ENCODE measurements around the gene SLIT2. TPM values are rescaled to one million over a fixed set of nuclear protein-coding genes. Genes with fewer than 3 reads are reported as not detected.

SLIT2 gene
- total and polyA plus RNA-seq, 2 of the 13 experiments (the other 11 are each of a cell fraction or from before 2014, with no cell fraction given): 0.03 TPM; not detected in 1

DNA sequence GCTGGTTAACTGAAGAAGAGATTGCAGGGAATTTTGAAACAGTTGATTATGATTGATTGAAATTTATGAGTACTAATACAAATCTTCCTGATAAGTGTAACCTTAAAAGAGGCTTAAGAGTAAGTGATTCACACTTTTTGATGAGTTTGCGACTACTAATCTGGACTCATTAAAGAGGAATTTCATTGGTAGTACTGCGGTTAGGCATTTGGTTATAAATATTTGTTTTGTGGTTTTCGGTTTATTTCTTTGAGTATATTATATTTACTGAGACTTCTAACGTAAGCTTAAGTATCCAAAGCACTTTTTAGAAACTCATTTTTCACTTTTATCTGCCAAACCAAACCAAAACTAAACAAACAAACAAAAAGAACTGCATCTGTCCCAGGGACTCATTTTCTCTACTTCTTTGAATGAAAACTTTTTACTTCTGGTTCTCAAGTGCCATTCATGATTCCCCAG is 20.7 kb downstream of the SLIT2 start:
- Histone ChIP-seq H3K36me3 (replicated peaks in 1 of 2; ENCODE audit: control insufficient read depth in 1 of 2, insufficient read depth in 2 of 2, low read length in 2 of 2) (no peaks in the 10 kb centered on the region), H2AFZ (ENCODE audit: low read length) (no peak overlapping the region), H3K4me3 (replicated peaks in 1 of 3; ENCODE audit: insufficient read depth in 1 of 3, low read depth in 2 of 3, low read length in 3 of 3) (no peak overlapping the region), H3K9ac (ENCODE audit: insufficient read depth, low read depth, low read length) (no peak overlapping the region), H3K4me1 (ENCODE audit: insufficient read depth, low read length) (no peaks in the 10 kb centered on the region), H3K27me3 (ENCODE audit: control insufficient read depth in 1 of 2, insufficient read depth in 2 of 2, low read length in 2 of 2) (no peaks in the 10 kb centered on the region), H3K79me2 (ENCODE audit: insufficient read depth, low read length) (no peaks in the 10 kb centered on the region), H3K9me3 (ENCODE audit: low read length) (no peaks in the 10 kb centered on the region), H3K27ac (ENCODE audit: extremely low read length, insufficient read depth, low read length) (no peak overlapping the region), H3K4me2 (ENCODE audit: low read depth, low read length) (no peak overlapping the region), H4K20me1 (ENCODE audit: insufficient read depth, low read length) (no peaks in the 10 kb centered on the region)
- in situ Hi-C loops (cut with HindIII; ENCODE audit: extremely low pct_ligation_motif_present, low pct_unique_long_range_greater_than_20kb): loop anchor here (25.0 kb wide), 1 partner anchor 1585 kb away; no protein-coding TSS in a partner anchor
- BruUV-seq (replicated peaks): no TSS peak
- FAIRE-seq (no peak), DNase-seq (ENCODE audit: low spot score) (no peak), ATAC-seq (no peak)
- ChIA-PET POLR2A (no interaction called here), CTCF (ENCODE audit: low intra/inter-chr PET ratio, low total read pairs) (no interaction called here)
- 6% methylated on average over 4 of the region's 4 CpGs for WGBS (ENCODE audit: low lambda C conversion rate)
- intact Hi-C loops (cut with micrococcal nuclease; ENCODE audit: unreplicated experiment): no loop called here
- no peak for TF ChIP-seq ZZZ3 (CRISPR knock-in tag; IDR thresholded peaks at IDR 0.05; ENCODE audit: borderline replicate concordance)
- TF ChIP-seq, protein P1, sequence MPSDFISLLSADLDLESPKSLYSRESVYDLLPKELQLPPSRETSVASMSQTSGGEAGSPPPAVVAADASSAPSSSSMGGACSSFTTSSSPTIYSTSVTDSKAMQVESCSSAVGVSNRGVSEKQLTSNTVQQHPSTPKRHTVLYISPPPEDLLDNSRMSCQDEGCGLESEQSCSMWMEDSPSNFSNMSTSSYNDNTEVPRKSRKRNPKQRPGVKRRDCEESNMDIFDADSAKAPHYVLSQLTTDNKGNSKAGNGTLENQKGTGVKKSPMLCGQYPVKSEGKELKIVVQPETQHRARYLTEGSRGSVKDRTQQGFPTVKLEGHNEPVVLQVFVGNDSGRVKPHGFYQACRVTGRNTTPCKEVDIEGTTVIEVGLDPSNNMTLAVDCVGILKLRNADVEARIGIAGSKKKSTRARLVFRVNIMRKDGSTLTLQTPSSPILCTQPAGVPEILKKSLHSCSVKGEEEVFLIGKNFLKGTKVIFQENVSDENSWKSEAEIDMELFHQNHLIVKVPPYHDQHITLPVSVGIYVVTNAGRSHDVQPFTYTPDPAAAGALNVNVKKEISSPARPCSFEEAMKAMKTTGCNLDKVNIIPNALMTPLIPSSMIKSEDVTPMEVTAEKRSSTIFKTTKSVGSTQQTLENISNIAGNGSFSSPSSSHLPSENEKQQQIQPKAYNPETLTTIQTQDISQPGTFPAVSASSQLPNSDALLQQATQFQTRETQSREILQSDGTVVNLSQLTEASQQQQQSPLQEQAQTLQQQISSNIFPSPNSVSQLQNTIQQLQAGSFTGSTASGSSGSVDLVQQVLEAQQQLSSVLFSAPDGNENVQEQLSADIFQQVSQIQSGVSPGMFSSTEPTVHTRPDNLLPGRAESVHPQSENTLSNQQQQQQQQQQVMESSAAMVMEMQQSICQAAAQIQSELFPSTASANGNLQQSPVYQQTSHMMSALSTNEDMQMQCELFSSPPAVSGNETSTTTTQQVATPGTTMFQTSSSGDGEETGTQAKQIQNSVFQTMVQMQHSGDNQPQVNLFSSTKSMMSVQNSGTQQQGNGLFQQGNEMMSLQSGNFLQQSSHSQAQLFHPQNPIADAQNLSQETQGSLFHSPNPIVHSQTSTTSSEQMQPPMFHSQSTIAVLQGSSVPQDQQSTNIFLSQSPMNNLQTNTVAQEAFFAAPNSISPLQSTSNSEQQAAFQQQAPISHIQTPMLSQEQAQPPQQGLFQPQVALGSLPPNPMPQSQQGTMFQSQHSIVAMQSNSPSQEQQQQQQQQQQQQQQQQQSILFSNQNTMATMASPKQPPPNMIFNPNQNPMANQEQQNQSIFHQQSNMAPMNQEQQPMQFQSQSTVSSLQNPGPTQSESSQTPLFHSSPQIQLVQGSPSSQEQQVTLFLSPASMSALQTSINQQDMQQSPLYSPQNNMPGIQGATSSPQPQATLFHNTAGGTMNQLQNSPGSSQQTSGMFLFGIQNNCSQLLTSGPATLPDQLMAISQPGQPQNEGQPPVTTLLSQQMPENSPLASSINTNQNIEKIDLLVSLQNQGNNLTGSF (CRISPR knock-in tag; IDR thresholded peaks at IDR 0.05): no peak

DNA sequence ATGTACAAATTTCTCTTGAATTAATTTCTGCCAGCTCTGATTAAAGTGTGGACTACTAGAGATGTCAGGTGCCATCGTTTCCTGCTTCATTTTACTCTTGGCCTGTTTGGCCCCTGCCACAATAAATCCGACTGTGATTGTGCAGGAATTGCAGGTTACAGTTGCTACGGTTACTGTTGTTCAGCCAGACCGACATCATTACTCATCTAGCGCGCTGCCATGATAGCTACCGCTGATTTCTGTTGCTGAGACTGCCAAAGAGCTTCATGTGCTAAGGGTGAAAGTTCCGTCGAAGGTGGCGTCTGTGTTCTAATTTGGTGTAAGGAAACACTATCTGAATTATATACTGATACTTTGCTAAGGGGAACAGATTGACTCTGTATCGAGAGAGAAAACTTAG is 22.1 kb downstream of the SLIT2 start:
- H4K20me1 ChIP-seq (ENCODE audit: insufficient read depth, low read length): no peaks in the 10 kb centered on the region
- ChIA-PET POLR2A (no interaction called here), CTCF (ENCODE audit: low intra/inter-chr PET ratio, low total read pairs) (no interaction called here)
- no peak overlapping the region for H3K4me3 ChIP-seq (replicated peaks in 1 of 3; ENCODE audit: insufficient read depth in 1 of 3, low read depth in 2 of 3, low read length in 3 of 3)
- 45% methylated on average over 11 of the region's 11 CpGs for WGBS (ENCODE audit: low lambda C conversion rate)
- no peak overlapping the region for H3K9ac ChIP-seq (ENCODE audit: insufficient read depth, low read depth, low read length)
- no peak for ATAC-seq
- no peak for DNase-seq (ENCODE audit: low spot score)
- intact Hi-C loops (cut with micrococcal nuclease; ENCODE audit: unreplicated experiment) (no loop called here), in situ Hi-C loops (cut with HindIII; ENCODE audit: extremely low pct_ligation_motif_present, low pct_unique_long_range_greater_than_20kb) (loop anchor here (25.0 kb wide), 1 partner anchor 1586 kb away; no protein-coding TSS in a partner anchor)
- H3K79me2 ChIP-seq (ENCODE audit: insufficient read depth, low read length): no peaks in the 10 kb centered on the region
- H3K4me2 ChIP-seq (ENCODE audit: low read depth, low read length): no peak overlapping the region
- no TSS peak for BruUV-seq (replicated peaks)
- no peak for FAIRE-seq
- H3K27ac ChIP-seq (ENCODE audit: extremely low read length, insufficient read depth, low read length): no peak overlapping the region
- TF ChIP-seq ZNF484 (CRISPR knock-in tag; IDR thresholded peaks at IDR 0.05; ENCODE audit: borderline replicate concordance, low read depth) (no peak), MEIS2 (CRISPR knock-in tag; IDR thresholded peaks at IDR 0.05) (no peak), XRCC5 (optimal IDR thresholded peaks at IDR 0.05; ENCODE audit: low read length) (no peak)
- TF ChIP-seq, protein P2, sequence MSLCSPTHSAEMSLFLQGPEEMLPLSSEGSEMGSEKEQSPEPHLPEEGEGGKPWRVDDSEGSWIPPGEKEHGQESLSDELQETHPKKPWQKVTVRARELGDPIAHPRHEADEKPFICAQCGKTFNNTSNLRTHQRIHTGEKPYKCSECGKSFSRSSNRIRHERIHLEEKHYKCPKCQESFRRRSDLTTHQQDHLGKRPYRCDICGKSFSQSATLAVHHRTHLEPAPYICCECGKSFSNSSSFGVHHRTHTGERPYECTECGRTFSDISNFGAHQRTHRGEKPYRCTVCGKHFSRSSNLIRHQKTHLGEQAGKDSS (CRISPR knock-in tag; IDR thresholded peaks at IDR 0.05; ENCODE audit: borderline replicate concordance, low read depth): no peak
- TF ChIP-seq, protein P3, sequence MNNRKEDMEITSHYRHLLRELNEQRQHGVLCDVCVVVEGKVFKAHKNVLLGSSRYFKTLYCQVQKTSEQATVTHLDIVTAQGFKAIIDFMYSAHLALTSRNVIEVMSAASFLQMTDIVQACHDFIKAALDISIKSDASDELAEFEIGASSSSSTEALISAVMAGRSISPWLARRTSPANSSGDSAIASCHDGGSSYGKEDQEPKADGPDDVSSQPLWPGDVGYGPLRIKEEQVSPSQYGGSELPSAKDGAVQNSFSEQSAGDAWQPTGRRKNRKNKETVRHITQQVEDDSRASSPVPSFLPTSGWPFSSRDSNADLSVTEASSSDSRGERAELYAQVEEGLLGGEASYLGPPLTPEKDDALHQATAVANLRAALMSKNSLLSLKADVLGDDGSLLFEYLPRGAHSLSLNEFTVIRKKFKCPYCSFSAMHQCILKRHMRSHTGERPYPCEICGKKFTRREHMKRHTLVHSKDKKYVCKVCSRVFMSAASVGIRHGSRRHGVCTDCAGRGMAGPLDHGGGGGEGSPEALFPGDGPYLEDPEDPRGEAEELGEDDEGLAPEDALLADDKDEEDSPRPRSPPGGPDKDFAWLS (CRISPR knock-in tag; IDR thresholded peaks at IDR 0.05; ENCODE audit: borderline replicate concordance): no peak
- no peak overlapping the region for H2AFZ ChIP-seq (ENCODE audit: low read length)
- H3K4me1 ChIP-seq (ENCODE audit: insufficient read depth, low read length): no peaks in the 10 kb centered on the region
- H3K27me3 ChIP-seq (ENCODE audit: control insufficient read depth in 1 of 2, insufficient read depth in 2 of 2, low read length in 2 of 2): no peaks in the 10 kb centered on the region
- no peaks in the 10 kb centered on the region for H3K9me3 ChIP-seq (ENCODE audit: low read length)
- H3K36me3 ChIP-seq (replicated peaks in 1 of 2; ENCODE audit: control insufficient read depth in 1 of 2, insufficient read depth in 2 of 2, low read length in 2 of 2): no peaks in the 10 kb centered on the region

All from HepG2 (cell line).